Lower leg skin (tissue), 3 donors: Measurements from ENCODE around the gene MTFR2.
A peak's percentile ranks its signal among the peaks of the same experiment; 100 is the strongest.

Experiments
- POLR2A ChIP-seq, 2 donors: fragments of 450-650 bp; IDR thresholded peaks; one replicate each; pipeline ENCODE4 v1.6.1; 2016 to 2017; ENCODE audit warnings: antibody characterized with exemption in 2 of 2, mild to moderate bottlenecking in 1 of 2, moderate library complexity in 1 of 2
- TF ChIP-seq, protein P1 (sequence below), 3 donors: fragments of 450-650 bp; IDR thresholded peaks; one replicate each; pipeline ENCODE4 v1.5.1; 2016; ENCODE audit warnings: antibody characterized with exemption in 3 of 3, mild to moderate bottlenecking in 3 of 3, moderate library complexity in 2 of 3

GRCh38 chr6:136226027-136226673 is 24.0 kb downstream of the MTFR2 start:
- TF ChIP-seq POLR2A (IDR thresholded peaks at IDR 0.05): no peak
- TF ChIP-seq, protein P1, sequence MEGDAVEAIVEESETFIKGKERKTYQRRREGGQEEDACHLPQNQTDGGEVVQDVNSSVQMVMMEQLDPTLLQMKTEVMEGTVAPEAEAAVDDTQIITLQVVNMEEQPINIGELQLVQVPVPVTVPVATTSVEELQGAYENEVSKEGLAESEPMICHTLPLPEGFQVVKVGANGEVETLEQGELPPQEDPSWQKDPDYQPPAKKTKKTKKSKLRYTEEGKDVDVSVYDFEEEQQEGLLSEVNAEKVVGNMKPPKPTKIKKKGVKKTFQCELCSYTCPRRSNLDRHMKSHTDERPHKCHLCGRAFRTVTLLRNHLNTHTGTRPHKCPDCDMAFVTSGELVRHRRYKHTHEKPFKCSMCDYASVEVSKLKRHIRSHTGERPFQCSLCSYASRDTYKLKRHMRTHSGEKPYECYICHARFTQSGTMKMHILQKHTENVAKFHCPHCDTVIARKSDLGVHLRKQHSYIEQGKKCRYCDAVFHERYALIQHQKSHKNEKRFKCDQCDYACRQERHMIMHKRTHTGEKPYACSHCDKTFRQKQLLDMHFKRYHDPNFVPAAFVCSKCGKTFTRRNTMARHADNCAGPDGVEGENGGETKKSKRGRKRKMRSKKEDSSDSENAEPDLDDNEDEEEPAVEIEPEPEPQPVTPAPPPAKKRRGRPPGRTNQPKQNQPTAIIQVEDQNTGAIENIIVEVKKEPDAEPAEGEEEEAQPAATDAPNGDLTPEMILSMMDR (IDR thresholded peaks at IDR 0.05): peak; percentile 78 to 99 (median 82)
